NCI-H2081 (cell line): ENCODE measurements around the gene SNPH.

Source experiments
- DNase-seq, 2 experiments: peaks; one replicate each; lab custom pipeline; 2025; lab: John Stamatoyannopoulos, UW

SNPH gene

DNA sequence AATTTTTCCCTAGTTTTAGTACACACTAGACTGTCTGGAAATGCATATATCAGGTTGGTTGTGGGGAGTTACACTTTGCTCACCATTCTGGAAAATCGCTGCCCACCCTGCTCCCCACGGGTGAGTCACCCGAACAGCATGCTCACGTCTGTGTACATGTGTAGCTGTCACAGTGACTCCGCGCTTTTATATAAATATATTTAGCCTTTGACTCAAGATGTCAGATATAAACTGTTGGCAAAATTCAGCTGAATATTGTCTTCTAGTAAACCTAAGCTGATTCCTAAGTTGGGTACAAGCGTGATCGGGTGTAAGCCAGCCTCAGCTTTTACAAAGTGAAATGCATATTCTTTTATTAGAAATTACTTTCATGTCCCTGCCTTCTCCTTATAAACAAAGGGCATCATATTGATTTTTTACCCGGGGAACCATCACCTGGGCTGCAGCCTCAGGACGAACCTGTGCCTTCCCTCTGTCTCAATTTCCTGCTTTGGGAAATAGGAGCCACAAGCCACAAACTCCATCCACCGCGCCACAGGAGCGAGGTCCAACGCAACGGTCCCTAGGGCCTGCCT is 58.6 kb downstream of the SNPH start:
- DNase-seq = no peak

GRCh38 chr20:1325173-1326030 is 59.3 kb downstream of the SNPH start:
- DNase-seq = peak; percentile 96

DNA sequence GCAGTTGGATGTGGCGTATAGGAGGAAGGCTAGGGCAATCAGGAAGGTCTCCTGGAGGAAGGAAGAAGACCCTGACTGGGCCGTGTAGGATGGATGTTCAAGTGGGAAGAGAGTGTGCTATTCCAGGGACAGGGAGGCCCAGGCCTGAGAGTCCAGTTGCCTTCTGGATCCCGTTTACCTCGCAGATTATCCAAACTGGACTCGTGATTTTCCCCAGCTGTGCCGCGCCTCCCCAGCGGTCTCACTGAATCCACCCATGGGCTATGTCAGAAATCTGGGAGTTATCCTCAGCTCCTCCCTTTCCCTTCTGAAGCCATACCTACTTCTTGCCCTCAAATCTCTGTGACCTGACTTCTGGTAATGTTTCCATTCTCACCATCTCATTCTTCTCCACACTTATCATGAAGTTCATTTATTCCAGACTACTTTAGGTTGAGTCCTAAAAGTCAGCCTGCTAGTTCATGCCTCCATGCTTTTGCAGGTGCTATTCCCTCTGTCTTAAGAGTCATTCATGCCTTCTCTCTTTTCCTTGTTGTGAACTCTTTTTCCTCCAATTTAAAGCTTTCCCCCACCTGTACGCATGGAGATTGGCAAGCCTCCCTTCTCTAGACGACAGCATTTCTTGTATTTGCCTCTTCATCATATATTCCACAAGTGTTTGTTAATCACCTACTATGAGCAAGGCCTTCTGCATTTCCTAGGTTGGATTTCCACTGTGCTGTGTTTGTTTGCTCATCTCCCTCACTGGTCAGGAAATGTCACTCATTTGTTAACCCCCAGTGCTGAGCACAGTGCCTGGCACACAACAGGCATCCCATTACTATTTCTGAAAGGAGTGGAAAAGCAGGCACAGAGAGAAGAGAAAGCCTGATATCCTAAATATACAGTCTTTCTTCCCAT is 60.2 kb downstream of the SNPH start:
- DNase-seq = no peak

DNA sequence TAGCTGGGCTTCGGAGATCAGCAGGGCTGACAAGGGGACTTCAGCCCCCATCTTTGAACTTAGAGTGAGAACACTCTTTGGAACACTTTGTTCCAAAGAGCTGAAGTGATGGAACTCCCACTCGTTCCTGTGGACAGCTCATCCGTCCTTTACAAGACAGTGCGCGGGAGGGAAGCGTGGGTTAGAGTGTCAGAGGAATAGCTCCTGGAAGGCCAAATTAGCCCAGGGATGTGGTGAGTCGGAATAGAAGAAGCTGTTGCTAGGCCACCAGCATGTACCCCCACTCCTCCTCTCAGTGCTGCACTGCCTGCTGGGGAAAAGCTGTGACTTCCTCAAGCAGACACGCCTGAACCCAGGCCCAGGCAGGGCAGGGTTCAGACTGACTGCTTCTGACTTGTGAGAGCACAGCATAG is 61.2 kb downstream of the SNPH start:
- DNase-seq = no peak

- no peak for DNase-seq
These were observed 62.0 kb downstream of the SNPH start for GRCh38 chr20:1327827-1328679.

- DNase-seq = no peak
These were observed 62.7 kb downstream of the SNPH start, which contains the start of gene SDCBP2 for GRCh38 chr20:1328680-1329330. Gene SDCBP2, minus strand, starts transcription at chr20:1329139. Its CDS starts 8,723 bp downstream, at chr20:1320416.

DNA sequence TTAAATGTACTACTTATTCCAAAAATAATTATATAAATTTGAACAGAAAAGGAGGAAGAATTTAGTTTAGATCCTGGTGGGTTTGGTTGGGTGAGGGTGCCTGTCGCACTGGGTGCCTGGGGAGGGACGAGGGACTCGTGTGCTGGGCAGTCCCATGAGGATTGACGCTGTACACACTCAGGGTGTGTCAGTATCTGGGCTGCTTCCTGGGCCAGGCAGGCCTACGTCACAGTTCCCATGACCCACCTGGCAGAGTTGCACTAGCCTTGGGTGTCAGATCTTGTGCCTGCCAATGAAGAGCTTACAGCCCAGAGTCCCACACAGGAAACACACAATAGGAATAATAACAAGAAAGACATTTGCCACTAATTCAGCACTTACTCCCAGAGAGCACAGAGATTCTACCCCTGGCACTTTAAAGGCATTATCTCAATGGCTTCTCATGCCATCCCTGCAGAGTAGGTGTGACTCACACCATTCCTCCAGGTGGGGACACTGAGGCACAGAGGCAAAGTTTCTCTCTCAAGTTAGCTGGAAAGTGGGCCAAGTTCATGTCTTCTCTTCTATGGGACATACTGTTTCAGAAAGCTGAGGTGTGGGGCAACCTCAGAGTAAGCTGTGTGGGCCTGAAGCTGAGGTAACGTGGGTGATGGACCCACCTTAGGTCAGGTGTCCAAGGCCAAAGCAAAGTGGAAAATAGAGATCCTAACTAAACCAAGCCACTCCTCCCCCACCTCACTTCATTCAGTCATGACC is 64.2 kb downstream of the SNPH start:
- DNase-seq = no peak

DNA sequence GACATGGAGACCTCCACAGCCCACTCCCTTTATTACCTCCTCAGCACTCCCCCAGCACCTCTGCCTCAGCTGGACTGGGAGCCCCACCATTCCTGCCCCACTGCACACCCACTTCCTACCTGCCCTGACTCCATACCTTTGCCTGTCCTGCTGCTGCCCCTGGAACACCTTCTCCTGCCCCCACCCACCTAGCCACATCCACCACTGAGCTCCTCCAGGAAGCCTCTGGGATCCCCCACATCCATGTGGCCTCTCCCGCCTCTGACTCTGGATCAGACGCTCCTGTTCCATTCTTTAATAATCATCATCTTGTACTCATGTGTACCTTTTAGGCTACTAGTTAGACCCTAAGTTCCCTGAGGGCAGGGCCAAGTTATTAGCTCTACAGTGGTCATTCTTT is 65.0 kb downstream of the SNPH start:
- DNase-seq = no peak

- DNase-seq = no peak
These were observed 65.8 kb downstream of the SNPH start for GRCh38 chr20:1331801-1332453.

- DNase-seq = peak in 1 of 2 experiments; percentile 13
These were observed 66.7 kb downstream of the SNPH start for GRCh38 chr20:1332749-1333300.

GRCh38 chr20:1333462-1334369 is 67.6 kb downstream of the SNPH start:
- no peak for DNase-seq

- DNase-seq = no peak
These were observed 68.3 kb downstream of the SNPH start for GRCh38 chr20:1334370-1334731.

GRCh38 chr20:1334761-1335160 is 68.7 kb downstream of the SNPH start:
- no peak for DNase-seq

DNA sequence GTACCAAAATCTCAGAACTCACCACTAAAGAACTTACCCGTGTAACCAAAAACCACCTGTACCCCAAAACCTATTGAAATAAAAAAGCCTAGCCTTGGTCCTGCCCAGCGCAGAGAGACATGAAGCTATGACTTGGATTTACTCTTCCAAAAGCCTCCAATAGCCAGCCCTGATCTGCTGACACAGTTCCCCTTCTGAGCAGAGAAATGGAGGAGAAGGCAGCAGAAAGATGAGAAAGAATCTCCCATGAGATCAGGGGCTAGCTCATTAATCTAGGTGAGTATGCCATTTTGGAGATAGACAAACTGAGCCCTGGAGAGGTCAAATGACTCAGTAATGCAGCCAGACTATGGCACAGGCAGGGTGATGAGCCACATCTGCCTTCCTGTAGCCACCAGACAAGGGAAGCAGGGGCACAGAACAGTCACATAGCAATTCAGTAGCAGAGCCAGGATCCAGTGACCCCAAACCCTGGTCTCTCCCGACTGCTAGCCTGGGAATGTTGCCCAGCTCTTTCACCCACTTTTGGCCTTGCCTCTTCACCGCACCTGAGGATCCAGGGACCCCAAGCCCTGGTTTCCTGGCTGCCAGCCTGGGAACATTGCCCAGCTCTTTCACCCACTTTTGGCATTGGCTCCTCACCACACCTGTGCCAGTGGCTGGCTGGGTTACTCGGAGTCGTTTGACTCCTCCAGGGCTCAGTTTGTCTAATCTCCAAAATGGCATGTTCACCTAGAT is 70.0 kb downstream of the SNPH start:
- DNase-seq = no peak

DNA sequence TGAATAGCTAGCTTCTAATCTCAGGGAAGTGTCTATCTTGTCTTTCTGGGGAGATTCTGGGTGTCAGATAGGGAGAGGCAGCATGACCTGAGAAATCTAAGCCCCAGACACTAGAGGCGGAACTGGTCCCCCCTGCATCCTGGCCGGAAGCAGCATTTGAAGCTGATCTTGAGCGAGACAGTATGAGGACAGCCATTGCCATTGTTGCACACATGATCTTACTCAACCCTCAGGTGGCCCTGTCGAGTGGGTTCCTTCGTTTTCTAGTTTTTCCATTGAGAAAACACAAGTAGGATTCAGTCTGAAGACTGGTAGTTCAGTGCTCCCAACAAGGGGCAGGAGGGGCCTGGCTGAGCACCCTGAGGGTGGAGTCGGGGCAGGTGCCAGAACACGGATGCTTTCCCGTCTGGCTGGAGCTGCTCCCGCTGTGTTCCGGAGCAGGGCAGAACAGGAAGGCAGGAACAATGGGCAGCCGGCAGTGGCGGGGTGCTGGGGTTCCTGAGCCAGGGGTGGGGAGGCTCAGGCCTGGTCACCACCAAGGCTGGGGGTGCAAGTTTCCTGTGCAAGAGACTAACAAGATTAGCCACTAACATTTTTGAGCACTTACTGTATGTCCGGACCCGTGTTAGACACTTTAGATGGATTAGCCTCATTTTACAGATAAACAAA is 70.7 kb downstream of the SNPH start:
- DNase-seq = peak; percentile 28 to 72

DNA sequence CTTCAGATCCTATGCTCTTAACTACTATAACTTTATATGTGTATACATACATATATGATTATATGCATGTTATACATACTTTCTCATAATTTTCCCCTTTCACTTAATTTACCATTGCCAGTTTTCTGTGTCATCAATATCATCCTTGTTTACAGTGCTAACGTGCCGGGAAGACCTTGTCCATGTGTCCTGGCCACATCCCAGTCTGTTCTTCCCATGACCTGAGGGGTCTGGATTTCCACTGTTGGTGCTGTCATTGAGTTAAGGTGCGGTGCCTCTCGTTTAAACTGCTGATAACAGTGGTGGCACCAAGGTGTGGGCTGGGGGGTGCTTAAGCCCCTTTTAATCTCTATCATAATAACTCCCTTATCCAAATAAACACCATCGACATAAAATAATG is 71.3 kb downstream of the SNPH start:
- DNase-seq = no peak

DNA sequence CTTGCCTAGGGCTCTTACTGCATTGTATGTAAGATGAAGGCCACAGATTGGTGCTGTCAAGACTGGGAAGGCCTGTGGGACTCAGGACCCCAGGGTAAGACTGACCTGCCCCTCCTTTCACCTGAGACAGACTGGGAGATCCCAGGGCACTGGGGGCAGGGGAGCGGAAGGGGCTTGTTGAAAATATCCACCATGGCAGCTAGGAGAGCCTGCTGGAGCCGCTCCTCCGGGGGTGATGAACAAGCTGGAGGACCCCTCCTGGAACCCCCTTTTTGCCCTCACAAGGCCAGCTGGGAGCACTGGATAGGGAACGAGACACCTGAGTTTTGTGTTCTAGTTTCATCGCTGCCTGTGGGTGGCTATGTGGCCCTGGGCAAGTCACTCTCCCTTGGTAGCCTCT is 72.0 kb downstream of the SNPH start:
- DNase-seq = no peak
